Prostate gland (tissue), 2 donors: ENCODE data around the gene SEC11A.
A peak's percentile ranks its signal among the peaks of the same experiment; 100 is the strongest.

Source experiments
- CTCF ChIP-seq, 4 experiments: fragments of 200-600 bp in 2 of 4; fragments of 450-650 bp in 2 of 4; sonication (generic) in 2 of 4; IDR thresholded peaks; 1 replicate in 3 of 4; 2 replicates in 1 of 4; pipeline ENCODE4 v1.5.1; 2016 to 2019; ENCODE audit warnings: antibody characterized with exemption in 4 of 4, mild to moderate bottlenecking in 2 of 4, moderate library complexity in 2 of 4
- POLR2A ChIP-seq: fragments of 450-650 bp; IDR thresholded peaks from one replicate; pipeline ENCODE4 v1.6.1; 2016; ENCODE audit warnings: antibody characterized with exemption, mild to moderate bottlenecking
- POLR2AphosphoS5 ChIP-seq: sonication (generic); formaldehyde crosslinking; IDR thresholded peaks from one replicate; pipeline ENCODE4 v1.6.1; 2017; ENCODE audit warnings: antibody characterized with exemption

- TF ChIP-seq POLR2A (peak; percentile 46), CTCF (IDR thresholded peaks at IDR 0.05) (peak in 1 of 4 experiments; percentile 19), POLR2AphosphoS5 (no peak)
These were observed 31.7 kb upstream of the SEC11A start for GRCh38 chr15:84747416-84748273.
